GM18526 (cell line): Measurements from ENCODE around the gene TRIO.

ENCODE experiments used
- POLR2A ChIP-seq: IDR thresholded peaks from 3 replicates; pipeline ENCODE4 v1.6.1; 2011; ENCODE audit not compliant: insufficient read length; ENCODE audit errors: extremely low read depth

Gene TRIO

GRCh38 chr5:14557203-14557770 is 414.1 kb downstream of the TRIO start:
- no peak for TF ChIP-seq POLR2A

DNA sequence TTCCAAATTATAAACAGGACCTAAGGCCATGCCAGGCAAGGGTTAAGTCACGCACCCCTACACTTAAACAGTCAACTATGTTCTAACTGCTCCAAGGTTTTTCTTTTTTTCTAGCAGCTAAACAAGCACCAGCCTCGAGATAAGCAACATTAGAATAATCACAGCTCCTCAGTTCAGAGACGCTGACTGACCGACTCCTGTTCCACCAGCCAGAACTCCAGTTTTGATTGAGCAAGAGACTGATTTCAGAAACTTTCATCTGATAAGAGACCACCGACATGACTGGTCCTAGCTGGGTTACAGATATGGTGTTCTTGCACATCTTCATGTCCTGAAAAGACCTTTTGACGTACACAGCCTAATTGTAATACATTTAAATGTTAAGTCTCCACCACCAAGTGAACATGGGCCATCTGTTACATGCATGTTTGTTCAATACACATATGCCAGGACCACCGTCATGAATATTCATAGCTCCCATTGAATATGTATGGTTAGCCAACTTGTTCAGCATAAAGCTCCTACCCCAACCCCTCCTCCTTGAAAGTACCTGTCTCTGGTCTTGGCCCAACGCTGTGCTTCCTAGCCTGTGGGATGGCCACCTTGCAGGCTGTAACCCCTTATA is 414.8 kb downstream of the TRIO start:
- TF ChIP-seq POLR2A: no peak
